MM.1S (cell line): ENCODE results near the gene VEGFA.

Experiments used
- CTCF ChIP-seq: fragments of 300-600 bp; sonication (generic); IDR thresholded peaks from 2 replicates; pipeline ENCODE4 v1.5.1; 2016; ENCODE audit warnings: antibody characterized with exemption, low read length, mixed read lengths
- EZH2 ChIP-seq: fragments of 300-600 bp; sonication (generic); optimal IDR thresholded peaks from 2 replicates; pipeline ENCODE3; 2017; ENCODE audit warnings: low read depth, mild to moderate bottlenecking, antibody characterized with exemption, low read length, mixed read lengths
- EZH2phosphoT487 ChIP-seq: fragments of 300-600 bp; sonication (generic); IDR thresholded peaks from 2 replicates; pipeline ENCODE4 v1.6.1; 2018; ENCODE audit warnings: antibody characterized with exemption, low read length

- TF ChIP-seq EZH2 (no peak), CTCF (no peak), EZH2phosphoT487 (no peak)
Measured at GRCh38 chr6:43823879-43824702, 54.1 kb downstream of the VEGFA start.
